ENCODE results near the gene TTC33.

TTC33 gene

DNA sequence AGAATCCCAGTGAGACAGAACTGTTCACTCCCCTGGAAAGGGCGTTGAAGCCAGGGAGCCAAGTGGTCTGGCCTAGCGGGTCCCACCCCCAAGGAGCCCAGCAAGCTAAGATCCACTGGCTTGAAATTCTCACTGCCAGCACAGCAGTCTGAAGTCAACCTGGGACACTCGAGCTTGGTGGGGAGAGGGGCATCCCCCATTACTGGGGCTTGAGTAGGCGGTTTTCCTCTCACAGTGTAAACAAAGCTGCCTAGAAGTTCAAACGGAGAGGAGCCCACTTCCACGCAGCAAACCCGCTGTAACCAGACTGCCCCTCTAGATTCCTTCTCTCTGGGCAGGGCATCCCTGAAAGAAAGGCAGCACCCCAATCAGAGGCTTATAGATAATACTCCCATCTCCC is 121.2 kb downstream of the TTC33 start:
- DNase-seq (ENCODE audit: extremely low read depth, low read depth): no peak
- TF ChIP-seq, protein P1, sequence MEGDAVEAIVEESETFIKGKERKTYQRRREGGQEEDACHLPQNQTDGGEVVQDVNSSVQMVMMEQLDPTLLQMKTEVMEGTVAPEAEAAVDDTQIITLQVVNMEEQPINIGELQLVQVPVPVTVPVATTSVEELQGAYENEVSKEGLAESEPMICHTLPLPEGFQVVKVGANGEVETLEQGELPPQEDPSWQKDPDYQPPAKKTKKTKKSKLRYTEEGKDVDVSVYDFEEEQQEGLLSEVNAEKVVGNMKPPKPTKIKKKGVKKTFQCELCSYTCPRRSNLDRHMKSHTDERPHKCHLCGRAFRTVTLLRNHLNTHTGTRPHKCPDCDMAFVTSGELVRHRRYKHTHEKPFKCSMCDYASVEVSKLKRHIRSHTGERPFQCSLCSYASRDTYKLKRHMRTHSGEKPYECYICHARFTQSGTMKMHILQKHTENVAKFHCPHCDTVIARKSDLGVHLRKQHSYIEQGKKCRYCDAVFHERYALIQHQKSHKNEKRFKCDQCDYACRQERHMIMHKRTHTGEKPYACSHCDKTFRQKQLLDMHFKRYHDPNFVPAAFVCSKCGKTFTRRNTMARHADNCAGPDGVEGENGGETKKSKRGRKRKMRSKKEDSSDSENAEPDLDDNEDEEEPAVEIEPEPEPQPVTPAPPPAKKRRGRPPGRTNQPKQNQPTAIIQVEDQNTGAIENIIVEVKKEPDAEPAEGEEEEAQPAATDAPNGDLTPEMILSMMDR (IDR thresholded peaks at IDR 0.05; ENCODE audit: low read depth, low read length): no peak

DNA sequence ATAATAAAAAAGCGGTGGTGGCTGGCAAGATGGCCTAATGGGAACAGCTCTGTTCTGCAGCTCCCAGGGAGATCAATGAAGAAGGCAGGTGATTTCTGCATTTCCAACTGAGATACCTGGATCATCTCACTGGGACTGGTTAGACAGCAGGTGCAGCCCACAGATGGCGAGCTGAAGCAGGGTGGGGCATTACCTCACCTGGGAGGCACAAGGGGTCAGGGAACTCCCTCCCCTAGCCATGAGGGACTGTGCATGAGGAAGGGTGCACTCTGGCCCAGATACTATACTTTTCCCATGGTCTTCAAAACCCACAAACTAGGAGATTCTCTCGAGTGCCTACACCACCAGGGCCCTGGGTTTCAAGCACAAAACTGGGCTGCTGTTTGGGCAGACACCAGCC is 121.6 kb downstream of the TTC33 start:
- DNase-seq (ENCODE audit: extremely low read depth, low read depth): no peak
- TF ChIP-seq, protein P1 (IDR thresholded peaks at IDR 0.05; ENCODE audit: low read depth, low read length): no peak

DNA sequence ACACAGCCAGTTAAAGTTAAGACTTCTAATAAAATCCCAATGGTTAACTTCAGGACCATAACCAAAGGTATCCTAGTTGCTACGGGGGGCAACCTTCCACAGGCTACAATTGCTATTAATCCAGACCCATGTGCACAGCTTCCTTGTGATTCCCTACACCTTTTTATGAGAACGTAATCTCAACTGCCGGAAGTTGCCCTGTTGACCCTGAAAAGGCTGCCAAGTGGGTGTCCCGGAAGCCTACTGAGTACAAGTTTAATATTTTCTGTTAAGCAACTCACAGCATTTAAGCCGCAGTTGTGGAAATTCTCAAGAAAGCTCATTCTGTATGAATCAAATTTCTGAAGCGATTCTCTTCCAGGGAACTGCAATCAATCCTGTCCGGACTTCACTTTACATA is 124.5 kb downstream of the TTC33 start:
- TF ChIP-seq, protein P1 (IDR thresholded peaks at IDR 0.05; ENCODE audit: low read depth, low read length): no peak
- DNase-seq (ENCODE audit: extremely low read depth, low read depth): no peak

DNA sequence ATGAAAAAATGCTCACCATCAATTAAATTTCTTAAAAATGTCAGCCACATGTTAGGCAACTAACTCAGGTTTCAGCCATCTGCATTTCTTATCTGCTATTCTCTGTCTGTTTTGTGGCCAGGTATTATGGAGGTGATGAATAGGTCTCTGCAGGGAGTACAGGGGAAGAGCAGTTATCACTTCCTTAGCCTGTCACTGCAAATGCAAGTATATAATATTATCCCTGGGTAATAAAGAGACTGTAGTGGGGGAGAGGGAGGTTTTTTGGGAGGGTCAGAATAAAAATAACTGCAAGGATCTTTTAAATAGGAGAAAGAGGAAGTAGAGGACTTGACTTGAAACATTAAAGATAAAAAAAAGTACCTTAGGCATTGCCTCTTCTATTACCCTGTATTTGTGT is 125.6 kb downstream of the TTC33 start:
- no peak for DNase-seq (ENCODE audit: extremely low read depth, low read depth)
- TF ChIP-seq, protein P1 (IDR thresholded peaks at IDR 0.05; ENCODE audit: low read depth, low read length): no peak

DNA sequence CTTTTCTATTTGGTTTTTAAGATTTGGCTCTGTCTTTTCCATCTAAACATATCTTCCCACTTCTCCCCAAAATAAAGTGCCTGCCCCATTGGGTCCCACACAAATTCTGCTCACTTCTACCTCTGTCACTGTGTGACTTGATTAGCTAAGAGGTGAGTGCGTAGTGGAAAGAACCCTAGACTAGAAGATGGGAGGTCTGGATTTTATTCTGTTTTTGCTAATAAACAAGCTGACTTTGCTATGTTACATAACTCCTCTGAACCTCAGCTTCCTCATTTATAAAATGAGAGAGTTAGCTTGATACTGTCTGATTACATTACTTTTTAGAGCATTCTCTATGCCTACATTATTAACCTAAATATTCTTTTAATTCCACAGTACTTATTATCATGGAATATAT is 127.4 kb downstream of the TTC33 start:
- DNase-seq (ENCODE audit: extremely low read depth, low read depth): no peak
- TF ChIP-seq, protein P1 (IDR thresholded peaks at IDR 0.05; ENCODE audit: low read depth, low read length): no peak

DNA sequence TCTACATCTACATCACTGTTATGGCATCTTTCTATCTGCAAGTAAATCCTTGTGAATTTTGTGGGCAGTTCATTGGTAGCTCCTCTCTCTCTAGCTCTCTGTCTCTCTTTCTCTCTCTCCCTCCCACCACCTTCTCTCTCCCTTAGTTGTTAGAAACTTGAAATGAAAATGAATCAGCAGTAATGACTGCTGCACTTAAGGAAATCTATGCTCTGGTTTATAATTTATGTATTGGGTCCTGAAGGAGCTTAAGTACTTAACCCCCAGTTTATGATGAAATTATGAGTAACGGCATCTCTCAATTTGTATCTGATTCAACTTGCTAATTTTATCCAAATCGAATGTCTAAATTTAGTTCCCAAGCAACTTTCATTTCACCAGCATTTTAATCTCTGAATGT is 128.1 kb downstream of the TTC33 start:
- DNase-seq (ENCODE audit: extremely low read depth, low read depth): no peak

DNA sequence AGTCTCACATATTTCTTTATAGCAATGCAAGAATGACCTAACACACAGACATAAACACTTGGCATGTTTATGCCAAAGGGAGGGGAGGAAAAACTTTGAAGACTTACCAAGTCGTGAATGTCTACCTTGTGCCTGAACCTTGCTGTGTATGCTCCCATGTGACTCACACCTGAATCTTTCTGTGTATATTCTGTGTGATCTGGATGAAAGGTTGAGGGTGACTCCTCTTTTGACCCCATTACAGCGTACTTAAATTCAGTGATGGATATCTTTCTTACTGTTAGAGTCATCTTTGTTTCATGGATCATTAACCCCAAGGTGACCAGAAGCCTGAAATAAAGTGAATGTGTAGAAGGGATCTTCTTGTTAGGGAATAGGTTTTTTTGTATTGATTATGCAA is 129.0 kb downstream of the TTC33 start:
- DNase-seq (ENCODE audit: extremely low read depth, low read depth): no peak
- TF ChIP-seq, protein P1 (IDR thresholded peaks at IDR 0.05; ENCODE audit: low read depth, low read length): no peak

More for the DNA sequence above, 128.1 kb downstream of the TTC33 start:
- TF ChIP-seq, protein P1 (IDR thresholded peaks at IDR 0.05; ENCODE audit: low read depth, low read length): no peak

Measured in AG09319 (cell line).